A673 (cell line): ENCODE data around the gene VDAC1.

Experiments used
- CTCF ChIP-seq: fragments of 300-800, 200-600 bp; sonication (generic); conservative IDR thresholded peaks from 2 replicates; pipeline ENCODE4 v1.5.1; 2017; ENCODE audit warnings: low read depth, mild to moderate bottlenecking, antibody characterized with exemption, low read length, moderate library complexity, mixed read lengths
- EZH2 ChIP-seq: fragments of 200-600 bp; sonication (generic); IDR thresholded peaks from 2 replicates; pipeline ENCODE4 v1.6.1; 2017; ENCODE audit warnings: borderline replicate concordance, low read depth, mild to moderate bottlenecking, mixed read lengths, antibody characterized with exemption, low read length; ENCODE audit not compliant: poor library complexity, severe bottlenecking

GRCh38 chr5:133968204-133968980 is 36.4 kb downstream of the VDAC1 start, which contains the start of gene C5orf15:
- TF ChIP-seq CTCF, result no peak
- no peak for TF ChIP-seq EZH2
